Colon (tissue), 2 donors: ENCODE results near the gene WNT1.

ENCODE experiments used
- FAIRE-seq: peaks from 2 replicates; lab custom pipeline; 2012; peaks lifted over from hg19 to GRCh38; lab: Jason Lieb, UNC
- donor health status: control.
- donor health status: control.

The WNT1 gene

GRCh38 chr12:49000346-49000745, 22.2 kb downstream of the WNT1 start:
- FAIRE-seq = no peak

- no peak for FAIRE-seq
Observed at GRCh38 chr12:49008943-49009342, 30.8 kb downstream of the WNT1 start.

- no peak for FAIRE-seq
Observed at GRCh38 chr12:49010092-49010668, 32.1 kb downstream of the WNT1 start.

GRCh38 chr12:49012739-49013138, 34.6 kb downstream of the WNT1 start:
- FAIRE-seq = no peak

GRCh38 chr12:49013428-49013827, 35.3 kb downstream of the WNT1 start:
- no peak for FAIRE-seq

GRCh38 chr12:49014547-49014946, 36.4 kb downstream of the WNT1 start:
- no peak for FAIRE-seq

- FAIRE-seq = no peak
Observed at GRCh38 chr12:49015196-49015595, 37.1 kb downstream of the WNT1 start.

GRCh38 chr12:49017891-49018260, 39.8 kb downstream of the WNT1 start:
- FAIRE-seq = no peak

GRCh38 chr12:49018261-49019119, 40.4 kb downstream of the WNT1 start, which contains the start of gene PRKAG1:
Gene PRKAG1 (minus strand): TSS chr12:49018776. CDS start chr12:49018740, 36 bp downstream.
- no peak for FAIRE-seq

- no peak for FAIRE-seq
Observed at GRCh38 chr12:49019120-49019430, 41.0 kb downstream of the WNT1 start.

GRCh38 chr12:49019443-49020324, 41.6 kb downstream of the WNT1 start:
- no peak for FAIRE-seq

- FAIRE-seq = no peak
Observed at GRCh38 chr12:49020441-49020840, 42.3 kb downstream of the WNT1 start.

- no peak for FAIRE-seq
Observed at GRCh38 chr12:49021292-49021915, 43.3 kb downstream of the WNT1 start.

- no peak for FAIRE-seq
Observed at GRCh38 chr12:49022558-49023178, 44.5 kb downstream of the WNT1 start.

- no peak for FAIRE-seq
Observed at GRCh38 chr12:49023812-49024211, 45.7 kb downstream of the WNT1 start.

GRCh38 chr12:49024543-49024942, 46.4 kb downstream of the WNT1 start:
- no peak for FAIRE-seq

- FAIRE-seq = no peak
Observed at GRCh38 chr12:49025463-49025862, 47.3 kb downstream of the WNT1 start.

GRCh38 chr12:49026101-49026500, 48.0 kb downstream of the WNT1 start:
- FAIRE-seq = no peak

- no peak for FAIRE-seq
Observed at GRCh38 chr12:49026678-49027480, 48.8 kb downstream of the WNT1 start.

- no peak for FAIRE-seq
Observed at GRCh38 chr12:49027846-49028555, 49.9 kb downstream of the WNT1 start.
